B cell (primary cell): ENCODE data around the gene DPYSL4. TPM values are rescaled to one million over a fixed set of nuclear protein-coding genes. Genes with fewer than 3 reads are reported as not detected.

ENCODE experiments used
- ATAC-seq: fragments of 200-7000 bp; cut with Tn5 transposase; one replicate; pipeline ENCODE4 v1.10.0; 2021; ENCODE audit warnings: low read depth, mild to moderate bottlenecking, moderate number of reproducible peaks, moderate library complexity
- CTCF ChIA-PET: fragments of 350-600 bp; sonication (Branson Sonifier 250); formaldehyde crosslinking; loops from one replicate; lab custom pipeline; 2021; ENCODE audit warnings: antibody characterized with exemption, inconsistent platforms; lab: Charles Lee
- POLR2A ChIA-PET: fragments of 350-600 bp; sonication (Branson Sonifier 250); formaldehyde crosslinking; loops from one replicate; lab custom pipeline; 2021; ENCODE audit warnings: antibody characterized with exemption; lab: Charles Lee
- DNase-seq: peaks from one replicate; pipeline ENCODE4 v3.0.0; 2013
- H2AFZ ChIP-seq: 2 replicates; pipeline ENCODE4 v1.6.1; 2012; ENCODE audit warnings: mild to moderate bottlenecking, low read depth, low read length; ENCODE audit not compliant: insufficient read depth, poor library complexity, severe bottlenecking
- H3K27ac ChIP-seq, 2 donors: 1 replicate in 1 of 2; 2 replicates in 1 of 2; pipeline ENCODE4 v1.5.1; 2012 to 2013; ENCODE audit warnings: low read length in 2 of 2, mild to moderate bottlenecking in 2 of 2, moderate library complexity in 1 of 2
- H3K27me3 ChIP-seq, 4 experiments: fragments of 200-600 bp in 1 of 4; sonication (generic) in 1 of 4; replicated peaks in 1 of 4; 1 replicate in 2 of 4; 2 replicates in 2 of 4; pipeline versions ENCODE4 v1.6.1 to v1.7.0; 2013 to 2016; ENCODE audit warnings: low read length in 3 of 4, mild to moderate bottlenecking in 2 of 4, mixed read lengths in 1 of 4, moderate library complexity in 1 of 4; ENCODE audit not compliant: insufficient read depth in 4 of 4, control insufficient read depth in 3 of 4; ENCODE audit errors: control extremely low read depth in 1 of 4
- H3K36me3 ChIP-seq, 2 experiments: replicated peaks in 1 of 2; 1 replicate in 1 of 2; 2 replicates in 1 of 2; pipeline versions ENCODE4 v1.6.1 to v1.7.1; 2013; ENCODE audit warnings: low read length in 1 of 2; ENCODE audit not compliant: insufficient read depth in 2 of 2, control insufficient read depth in 1 of 2; ENCODE audit errors: control extremely low read depth in 1 of 2, extremely low read depth in 1 of 2
- H3K4me1 ChIP-seq, 2 donors: fragments of 200-600 bp in 1 of 2; sonication (generic) in 1 of 2; 1 replicate in 1 of 2; 2 replicates in 1 of 2; pipeline versions ENCODE4 v1.5.1 to v1.6.1; 2013 to 2017; ENCODE audit warnings: low read length in 2 of 2; ENCODE audit not compliant: control insufficient read depth in 2 of 2, insufficient read depth in 2 of 2
- H3K4me2 ChIP-seq: replicated peaks from 2 replicates; pipeline ENCODE3; 2012; ENCODE audit warnings: mild to moderate bottlenecking, low read depth, low read length; ENCODE audit not compliant: poor library complexity, severe bottlenecking
- H3K4me3 ChIP-seq, 5 experiments: fragments of 200-600 bp in 1 of 5; sonication (generic) in 1 of 5; 1 replicate in 3 of 5; 2 replicates in 2 of 5; pipeline versions ENCODE4 v1.5.1 to v1.7.0; 2011 to 2016; ENCODE audit warnings: low read length in 4 of 5, mild to moderate bottlenecking in 4 of 5, low read depth in 2 of 5, control low read depth in 1 of 5, moderate library complexity in 1 of 5; ENCODE audit not compliant: insufficient read depth in 1 of 5; ENCODE audit errors: control extremely low read depth in 1 of 5, extremely low read depth in 1 of 5
- H3K79me2 ChIP-seq: fragments of 200-600 bp; sonication (generic); one replicate; pipeline ENCODE4 v1.6.0; 2016; ENCODE audit warnings: low read length; ENCODE audit not compliant: control insufficient read depth, insufficient read depth
- H3K9ac ChIP-seq: fragments of 200-600 bp; sonication (generic); 2 replicates; pipeline ENCODE4 v1.6.1; 2017; ENCODE audit warnings: mild to moderate bottlenecking, low read length, moderate library complexity
- H3K9me3 ChIP-seq, 3 donors: one replicate each; pipeline versions ENCODE4 v1.6.1 to v1.7.1; 2013; ENCODE audit warnings: low read length in 2 of 3; ENCODE audit not compliant: control insufficient read depth in 2 of 3, insufficient read depth in 1 of 3; ENCODE audit errors: control extremely low read depth in 1 of 3
- H4K20me1 ChIP-seq: 2 replicates; pipeline ENCODE4 v1.6.0; 2012; ENCODE audit warnings: mild to moderate bottlenecking, low read length; ENCODE audit not compliant: insufficient read depth, control insufficient read depth, poor library complexity, severe bottlenecking
- H3K27ac Mint-ChIP-seq: one replicate; pipeline ENCODE4 v1.8.0; 2021; ENCODE audit warnings: mixed read lengths
- H3K27me3 Mint-ChIP-seq: one replicate; pipeline ENCODE4 v1.8.0; 2021; ENCODE audit warnings: mixed read lengths
- H3K4me1 Mint-ChIP-seq: one replicate; pipeline ENCODE4 v1.8.0; 2021; ENCODE audit warnings: mixed read lengths
- H3K4me3 Mint-ChIP-seq: one replicate; pipeline ENCODE4 v1.8.0; 2021; ENCODE audit warnings: mixed read lengths
- H3K9me3 Mint-ChIP-seq: one replicate; pipeline ENCODE4 v1.8.0; 2022; ENCODE audit warnings: mixed read lengths; ENCODE audit not compliant: insufficient read depth
- CTCF ChIP-seq: fragments of 200-600 bp; IDR thresholded peaks from one replicate; pipeline ENCODE4 v1.8.0; 2022; ENCODE audit warnings: antibody characterized with exemption, mild to moderate bottlenecking
- EZH2 ChIP-seq: IDR thresholded peaks from 2 replicates; pipeline ENCODE4 v1.6.1; 2012; ENCODE audit warnings: borderline replicate concordance, low read depth, mild to moderate bottlenecking, moderate library complexity, low read length; ENCODE audit not compliant: insufficient read depth, poor library complexity, severe bottlenecking
- WGBS: methylation state at CpG from one replicate; pipeline ENCODE4 v1.1.5; 2013; ENCODE audit warnings: missing lambda C conversion rate; ENCODE audit not compliant: insufficient coverage; 5-methylcytosine and 5-hydroxymethylcytosine counted together
- intact Hi-C: fragments of 100-400 bp; cut with micrococcal nuclease; formaldehyde crosslinking; loops from one replicate; pipeline ENCODE4 v1.10.0; 2022
- polyA plus RNA-seq: library from polyadenylated mRNA; depleted of rRNA; stranded (reverse); fragments of >200 nt; gene quantifications from 2 replicates; pipeline ENCODE4 v1.2.3, GENCODE V29; 2012
- total RNA-seq, 2 donors: library from RNA; stranded (reverse); fragments of 120-200 nt in 1 of 2; gene quantifications; 1 replicate in 1 of 2; 2 replicates in 1 of 2; pipeline versions ENCODE4 v1.2.3 to v1.2.4, GENCODE V29; 2013 to 2022

Gene DPYSL4
- total and polyA plus RNA-seq, 2 donors (not counting 1 experiment from before 2014, with no cell fraction given), result 0.03 to 0.22 TPM

GRCh38 chr10:132144086-132144485 lies 42.7 kb upstream of the DPYSL4 start:
- TF ChIP-seq EZH2, result no peak
- TF ChIP-seq CTCF, result no peak
- Histone ChIP-seq H3K4me1 (peaks cover 0 to 2% of the 10 kb centered on the region in 2 donors), H3K4me2 (no peak overlapping the region), H3K27ac (no peak overlapping the region), H3K36me3 (no peaks in the 10 kb centered on the region), H3K79me2 (no peaks in the 10 kb centered on the region), H3K9ac (no peak overlapping the region), H3K4me3 (no peak overlapping the region), H2AFZ (no peak overlapping the region), H4K20me1 (no peaks in the 10 kb centered on the region), H3K9me3 (peaks cover 0 to 11% (median 0%) of the 10 kb centered on the region in 3 donors), H3K27me3 (peaks cover 0 to 10% (median 0%) of the 10 kb centered on the region in 4 experiments)
- Mint-ChIP-seq H3K4me3 (no peak overlapping the region), H3K27ac (no peak overlapping the region), H3K4me1 (no peaks in the 10 kb centered on the region), H3K27me3 (peaks cover 3% of the 10 kb centered on the region), H3K9me3 (no peaks in the 10 kb centered on the region)
- CTCF ChIA-PET, result no interaction called here
- DNase-seq, result no peak
- POLR2A ChIA-PET, result interaction anchor here (0.6 kb wide), 1 partner anchor 49 kb away, joined by 7 read pairs; no protein-coding TSS in a partner anchor
- WGBS, result 57% methylated on average over 15 of the region's 17 CpGs
- intact Hi-C loops, result no loop called here
- no peak for ATAC-seq

GRCh38 chr10:132145002-132145401 lies 41.7 kb upstream of the DPYSL4 start:
- ChIA-PET POLR2A (no interaction called here), CTCF (interaction anchor here (1.0 kb wide), 1 partner anchor 259 kb away, joined by 3 read pairs; no protein-coding TSS in a partner anchor)
- H2AFZ ChIP-seq, result no peak overlapping the region
- TF ChIP-seq CTCF (no peak), EZH2 (no peak)
- DNase-seq (no peak), ATAC-seq (no peak)
- H4K20me1 ChIP-seq, result no peaks in the 10 kb centered on the region
- no peak overlapping the region for H3K27ac ChIP-seq
- intact Hi-C loops, result no loop called here
- no peak overlapping the region for H3K4me3 Mint-ChIP-seq
- no peaks in the 10 kb centered on the region for H3K79me2 ChIP-seq
- no peak overlapping the region for H3K9ac ChIP-seq
- peaks cover 0 to 11% (median 0%) of the 10 kb centered on the region in 3 donors for H3K9me3 ChIP-seq
- no peak overlapping the region for H3K27ac Mint-ChIP-seq
- H3K4me1 Mint-ChIP-seq, result no peaks in the 10 kb centered on the region
- no peaks in the 10 kb centered on the region for H3K36me3 ChIP-seq
- WGBS, result 92% methylated on average over 12 of the region's 14 CpGs
- H3K27me3 ChIP-seq, result peaks cover 0 to 10% (median 0%) of the 10 kb centered on the region in 4 experiments
- H3K4me2 ChIP-seq, result no peak overlapping the region
- peaks cover 3% of the 10 kb centered on the region for H3K27me3 Mint-ChIP-seq
- H3K9me3 Mint-ChIP-seq, result no peaks in the 10 kb centered on the region
- H3K4me3 ChIP-seq, result no peak overlapping the region
- peaks cover 0 to 2% of the 10 kb centered on the region in 2 donors for H3K4me1 ChIP-seq
